ENCODE results near the gene UAP1. TPM values are rescaled to one million over a fixed set of nuclear protein-coding genes. Genes with fewer than 3 reads are reported as not detected.

UAP1 gene
- total RNA-seq, 1 experiment from 2014 or later = 26.9 TPM

GRCh38 chr1:162548170-162548569 lies 13.4 kb upstream of the UAP1 start:
- no peak overlapping the region for H3T11ph ChIP-seq (ENCODE audit: low read length)
- no peak overlapping the region for H2BK12ac ChIP-seq (ENCODE audit: insufficient read length, low read depth, low read length)
- peaks cover 0 to 3% (median 0%) of the 10 kb centered on the region in 3 experiments; a peak in 1 of 7 replicates for H3K36me3 Mint-ChIP-seq (ENCODE audit: insufficient read depth in 1 of 3, low read depth in 3 of 3)
- DNase-seq = no peak
- no peak overlapping the region for H2BK5ac ChIP-seq (ENCODE audit: insufficient read length, low read length)
- no peak overlapping the region for H3K9ac ChIP-seq (ENCODE audit: extremely low read depth, insufficient read length, low read length)
- no peaks in the 10 kb centered on the region for H3K27me3 ChIP-seq (ENCODE audit: insufficient read depth, low read length)
- no peaks in the 10 kb centered on the region for H3K79me2 ChIP-seq (ENCODE audit: insufficient read depth, low read length)
- H3K4me3 Mint-ChIP-seq = no peak overlapping the region
- no peak overlapping the region for H4K8ac ChIP-seq (replicated peaks; ENCODE audit: insufficient read length, low read depth, low read length)
- no peak overlapping the region for H2AK5ac ChIP-seq (ENCODE audit: insufficient read length, low read length)
- H4K91ac ChIP-seq (ENCODE audit: insufficient read length, low read depth, low read length) = no peak overlapping the region
- H3K56ac ChIP-seq (ENCODE audit: insufficient read length, low read depth, low read length) = no peak overlapping the region
- H3K4me1 Mint-ChIP-seq = peaks cover 4 to 7% of the 10 kb centered on the region in 2 experiments; a peak in 3 of 4 replicates
- H2BK20ac ChIP-seq (ENCODE audit: low read depth, low read length, poor library complexity, severe bottlenecking) = no peak overlapping the region
- H3K18ac ChIP-seq (ENCODE audit: insufficient read length, low read depth, low read length) = no peak overlapping the region
- H3K9me3 Mint-ChIP-seq = peaks cover 0 to 4% of the 10 kb centered on the region in 2 experiments; a peak in 3 of 5 replicates
- no peak overlapping the region for H2BK15ac ChIP-seq (ENCODE audit: low read depth, low read length)
- H2BK120ac ChIP-seq (ENCODE audit: low read depth, low read length, poor library complexity, severe bottlenecking) = no peak overlapping the region
- no peaks in the 10 kb centered on the region for H3K79me1 ChIP-seq (ENCODE audit: insufficient read depth, low read depth, low read length, poor library complexity, severe bottlenecking)
- TF ChIP-seq CTCF (conservative IDR thresholded peaks at IDR 0.05) = no peak
- no peaks in the 10 kb centered on the region for H3K9me3 ChIP-seq (ENCODE audit: control insufficient read depth, low read depth, low read length)
- H3K23ac ChIP-seq (ENCODE audit: insufficient read length, low read depth, low read length) = no peak overlapping the region
- no peak overlapping the region for H3K14ac ChIP-seq (ENCODE audit: insufficient read depth, low read length)
- no peaks in the 10 kb centered on the region for H4K20me1 ChIP-seq (ENCODE audit: control insufficient read depth, insufficient read depth, insufficient read length)
- H3K27me3 Mint-ChIP-seq (ENCODE audit: low read depth) = no peaks in the 10 kb centered on the region
- H2AFZ ChIP-seq (ENCODE audit: low read length) = no peak overlapping the region
- H3K4me2 ChIP-seq (ENCODE audit: insufficient read depth, insufficient read length, low read length) = no peak overlapping the region
- H3K27ac Mint-ChIP-seq = no peak overlapping the region
- H3K4me1 ChIP-seq (ENCODE audit: insufficient read depth, low read length) = no peaks in the 10 kb centered on the region
- no peaks in the 10 kb centered on the region for H3K23me2 ChIP-seq (ENCODE audit: insufficient read length, low read depth, low read length, poor library complexity, severe bottlenecking)
- no peak overlapping the region for H3K4ac ChIP-seq (ENCODE audit: low read depth, low read length)
- no peak overlapping the region for H3K27ac ChIP-seq (ENCODE audit: insufficient read length, low read depth, low read length)
- no peak overlapping the region for H4K5ac ChIP-seq (ENCODE audit: insufficient read length, low read depth, low read length)
- WGBS (ENCODE audit: extremely low coverage, insufficient read length, low lambda C conversion rate) = no CpG with 5 or more reads among the region's 4 CpGs

Measured in H9 (cell line).